HG03342 (cell line): ENCODE data around the gene CDC42SE1.
"Not testable (repeated sequence)": the region's sequence is repeated elsewhere in the genome, so short reads cannot be mapped to it uniquely, and the experiment has no call there.

Source experiments
- ATAC-seq: cut with Tn5 transposase; IDR thresholded peaks from one replicate; pipeline ENCODE4 v1.9.1; 2021; ENCODE audit warnings: mild to moderate bottlenecking, moderate library complexity; ENCODE audit not compliant: unreplicated experiment

The CDC42SE1 gene

GRCh38 chr1:151059109-151060006 lies at the start of gene CDC42SE1:
Gene CDC42SE1, minus strand, starts transcription at chr1:151059622. Its CDS starts 3,892 bp downstream, at chr1:151055730.
- ATAC-seq = peak; percentile 73

DNA sequence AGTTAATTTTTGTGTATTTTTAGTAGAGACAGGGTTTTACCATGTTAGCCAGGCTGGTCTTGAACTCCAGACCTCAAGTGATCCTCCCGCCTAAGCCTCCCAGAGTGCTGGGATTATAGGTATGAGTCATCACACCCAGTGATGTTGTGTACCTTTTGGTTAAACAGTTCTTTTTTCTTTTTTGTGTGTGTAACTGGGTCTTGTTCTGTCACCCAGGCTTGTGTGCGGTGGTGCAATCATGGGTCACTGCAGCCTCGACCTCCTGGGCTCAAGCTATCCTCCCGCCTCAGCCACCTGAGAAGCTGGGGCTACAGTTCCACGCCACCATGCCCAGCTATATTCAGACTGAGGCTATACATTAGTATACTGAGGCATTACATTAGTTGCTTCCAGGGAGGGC lies 48.9 kb upstream of the CDC42SE1 start:
- ATAC-seq = no peak

DNA sequence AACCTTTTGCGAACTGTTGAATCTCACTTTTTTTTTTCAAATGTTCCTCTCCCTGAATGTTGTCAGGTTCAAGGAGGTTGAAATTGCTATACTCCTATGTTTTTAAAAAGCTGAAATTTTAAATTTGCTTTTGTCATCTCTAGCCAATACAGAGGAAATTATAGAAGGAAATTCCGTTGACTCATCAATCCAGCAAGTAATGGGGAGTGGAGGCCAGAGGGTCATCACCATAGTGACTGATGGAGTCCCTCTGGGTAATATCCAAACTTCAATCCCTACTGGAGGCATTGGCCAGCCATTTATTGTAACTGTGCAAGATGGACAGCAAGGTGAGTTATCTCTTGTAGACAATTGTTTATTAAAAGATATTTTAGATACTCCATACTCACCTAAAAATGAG lies 47.5 kb upstream of the CDC42SE1 start:
- ATAC-seq = no peak

DNA sequence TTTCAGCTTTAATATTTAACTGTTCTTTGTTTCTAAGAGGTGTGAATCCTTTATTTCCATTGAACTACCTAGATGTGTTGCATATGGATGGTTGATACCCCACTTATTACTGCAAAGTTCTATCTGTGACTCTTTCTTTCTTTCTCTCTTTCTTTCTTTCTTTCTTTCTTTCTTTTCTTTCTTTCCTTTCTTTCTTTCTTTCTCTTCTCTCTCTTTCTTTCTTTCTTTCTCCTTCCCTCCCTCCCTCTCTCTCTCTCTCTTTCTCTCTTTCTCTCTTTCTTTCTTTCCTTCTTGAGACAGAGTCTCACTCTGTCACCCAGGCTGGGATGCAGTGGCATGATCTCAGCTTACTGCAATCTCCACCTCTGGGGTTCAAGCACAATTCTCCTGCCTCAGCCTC lies 45.2 kb upstream of the CDC42SE1 start:
- ATAC-seq = no peak

GRCh38 chr1:151098126-151098525 lies 38.7 kb upstream of the CDC42SE1 start:
- ATAC-seq = no peak

- not testable (repeated sequence) for ATAC-seq
These were observed 38.0 kb upstream of the CDC42SE1 start for GRCh38 chr1:151097426-151097825.

GRCh38 chr1:151085953-151086559 lies 26.6 kb upstream of the CDC42SE1 start:
- no peak for ATAC-seq

DNA sequence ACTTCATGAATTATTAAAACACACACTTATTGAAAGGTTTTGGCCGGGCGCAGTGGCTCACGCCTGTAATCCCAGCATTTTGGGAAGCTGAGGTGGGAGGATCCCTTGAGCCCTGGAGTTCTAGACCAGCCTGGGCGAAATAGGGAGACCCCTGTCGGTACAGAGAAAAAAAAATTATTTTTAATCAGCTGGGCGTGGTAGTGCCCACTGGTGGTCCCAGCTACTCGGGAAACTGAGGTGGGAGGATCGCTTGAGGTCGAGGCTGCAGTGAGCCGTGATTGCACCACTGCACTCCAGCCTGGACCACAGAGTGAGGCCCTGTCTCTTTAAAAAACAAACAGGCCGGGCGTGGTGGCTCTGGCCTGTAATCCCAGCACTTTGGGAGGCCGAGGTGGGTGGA lies 12.8 kb upstream of the CDC42SE1 start:
- ATAC-seq = no peak

DNA sequence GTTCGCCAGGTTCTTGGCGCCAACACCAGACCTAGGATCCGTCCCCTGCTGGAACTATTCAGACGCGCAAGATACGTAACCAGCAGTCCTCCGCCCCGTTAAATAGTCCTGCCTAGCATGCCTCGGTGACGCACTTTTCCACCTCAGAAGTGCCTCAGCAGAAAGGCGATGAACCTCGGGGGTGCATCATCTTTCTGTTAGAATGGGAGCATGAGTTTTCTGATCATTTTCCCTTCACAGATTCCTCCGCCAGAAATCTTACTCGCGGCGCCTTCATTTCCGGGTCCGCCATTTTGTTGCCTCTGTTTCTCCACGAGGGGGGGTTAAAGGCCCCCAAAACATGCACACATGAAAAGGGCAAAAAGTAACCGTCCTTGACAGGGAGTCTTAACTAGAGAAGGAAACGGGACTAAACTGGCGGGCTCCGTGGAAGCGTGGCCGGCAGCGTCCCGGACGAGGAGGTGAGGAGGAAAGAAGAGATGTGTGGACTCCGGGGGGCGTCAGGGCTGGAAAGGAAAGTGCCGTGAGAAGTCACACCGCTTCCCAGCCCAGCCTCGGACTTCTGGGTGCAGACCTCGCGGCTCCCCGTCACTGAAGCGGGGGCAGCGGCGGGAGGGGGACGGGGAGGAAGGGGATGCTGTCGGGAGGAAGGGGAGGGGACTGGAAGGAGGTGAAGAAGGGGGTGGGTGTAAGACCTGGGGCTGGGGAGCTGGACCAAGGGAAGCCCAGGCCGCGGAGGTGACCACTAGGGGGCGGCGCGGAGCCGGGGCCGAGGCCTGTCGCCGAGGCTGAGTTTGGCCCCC lies 11.3 kb upstream of the CDC42SE1 start, which contains the start of gene GABPB2:
Gene GABPB2, plus strand, starts transcription at position 288 of the 803 bp plus-strand sequence. CDS start 17,429 bp downstream, outside the sequence.
- ATAC-seq = peak; percentile 77

- ATAC-seq = no peak
These were observed 9.7 kb upstream of the CDC42SE1 start for GRCh38 chr1:151069103-151069486.

GRCh38 chr1:151067185-151067584 lies 7.8 kb upstream of the CDC42SE1 start:
- ATAC-seq = no peak

DNA sequence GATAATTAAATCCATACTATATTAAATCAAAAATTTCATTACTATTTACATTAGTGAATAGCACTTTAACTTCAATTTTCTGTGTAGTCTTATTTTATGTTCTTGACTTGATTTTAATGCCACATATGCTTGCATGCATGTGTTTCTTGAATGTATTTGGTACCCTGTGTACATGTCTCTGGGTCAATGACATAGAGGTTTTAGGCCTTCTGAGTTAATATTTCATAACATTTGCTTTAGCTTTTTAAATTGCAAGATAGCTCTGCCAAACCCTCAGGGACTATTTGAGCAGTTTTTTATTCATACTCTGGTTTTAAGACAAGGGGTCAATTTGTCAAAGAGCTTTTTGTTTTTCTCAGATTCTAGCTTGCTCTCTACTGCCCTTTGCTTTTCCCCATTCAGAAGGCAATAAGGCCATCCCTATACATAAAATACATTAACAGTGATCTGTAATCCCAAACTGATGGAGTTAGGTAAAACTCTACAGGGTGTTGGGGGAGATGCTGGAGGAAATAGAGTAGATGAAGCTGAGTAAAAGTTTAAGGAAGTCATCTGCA lies 5.7 kb upstream of the CDC42SE1 start:
- ATAC-seq = no peak

DNA sequence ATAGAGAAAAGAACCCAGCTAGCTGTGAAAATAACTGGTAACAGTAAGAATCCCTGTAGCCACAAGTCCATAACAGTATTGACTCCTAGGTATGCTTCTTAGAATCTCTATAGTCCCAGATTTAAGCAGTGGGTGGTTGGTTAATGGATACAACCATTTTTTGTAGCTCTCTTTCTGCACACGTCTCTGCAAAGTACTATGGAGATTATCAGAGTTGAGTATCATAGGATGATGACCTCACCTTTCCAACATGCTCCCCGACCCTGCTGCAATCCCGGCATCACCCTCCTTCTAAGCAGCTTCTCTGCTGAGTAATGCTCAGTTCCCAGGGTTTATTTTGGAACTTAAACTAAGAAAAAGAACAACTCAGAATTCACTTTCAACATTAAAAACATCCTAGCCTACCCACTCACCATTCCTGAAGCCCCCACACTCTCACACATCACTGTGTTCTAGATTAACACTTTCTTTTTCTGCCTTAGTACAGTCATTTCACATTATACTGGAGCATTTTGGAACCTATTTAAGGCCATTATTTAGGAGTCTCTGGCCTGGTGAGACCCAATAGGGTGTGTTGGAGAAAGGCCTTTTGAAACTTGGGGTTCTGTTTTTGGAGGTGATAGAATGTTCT lies 3.4 kb upstream of the CDC42SE1 start:
- no peak for ATAC-seq

GRCh38 chr1:151061704-151062103 lies 2.3 kb upstream of the CDC42SE1 start:
- no peak for ATAC-seq

DNA sequence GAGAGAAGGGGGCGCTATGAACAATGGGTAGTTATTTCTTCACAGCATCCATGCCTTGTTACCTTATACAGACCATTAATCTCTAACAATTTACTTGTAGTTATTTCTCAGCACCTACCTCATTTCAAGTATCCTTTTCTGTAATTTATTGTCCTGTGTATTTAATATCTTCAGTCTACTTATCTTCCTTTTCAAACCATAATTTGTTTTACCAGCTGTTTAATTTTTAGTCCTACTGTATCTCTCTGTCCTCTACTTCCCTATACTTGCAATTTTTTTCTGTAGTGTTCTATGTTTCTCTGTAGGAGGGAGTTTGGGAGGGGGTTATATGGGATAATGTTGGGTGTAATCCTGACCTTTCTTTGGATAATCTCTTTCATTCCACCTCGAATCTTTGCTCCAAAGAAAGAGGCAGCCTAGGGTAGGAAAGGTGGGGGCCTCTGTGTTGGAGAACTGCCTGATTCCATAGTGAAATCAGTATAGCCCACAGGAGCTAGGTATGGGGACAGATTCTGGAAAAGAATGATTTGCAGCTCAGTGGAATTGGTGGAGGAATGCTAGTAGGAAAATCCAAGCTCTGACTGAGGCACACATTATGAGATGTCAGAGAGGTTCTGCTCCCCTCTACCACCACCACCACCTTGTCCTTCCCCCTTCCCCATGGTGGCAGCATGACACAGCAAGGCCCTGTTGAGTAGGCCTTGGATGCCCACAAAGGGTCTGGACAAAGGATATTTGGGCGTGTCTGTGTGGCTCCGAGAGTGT lies 1.4 kb upstream of the CDC42SE1 start:
- ATAC-seq = no peak

- no peak for ATAC-seq
These were observed 710 bp upstream of the CDC42SE1 start, which contains the start of gene MLLT11 for GRCh38 chr1:151060007-151060656. Gene MLLT11, plus strand, starts transcription at chr1:151060397. Its CDS starts 6,828 bp downstream, at chr1:151067225.

GRCh38 chr1:151058692-151059091 lies 730 bp downstream of the CDC42SE1 start:
- no peak for ATAC-seq

DNA sequence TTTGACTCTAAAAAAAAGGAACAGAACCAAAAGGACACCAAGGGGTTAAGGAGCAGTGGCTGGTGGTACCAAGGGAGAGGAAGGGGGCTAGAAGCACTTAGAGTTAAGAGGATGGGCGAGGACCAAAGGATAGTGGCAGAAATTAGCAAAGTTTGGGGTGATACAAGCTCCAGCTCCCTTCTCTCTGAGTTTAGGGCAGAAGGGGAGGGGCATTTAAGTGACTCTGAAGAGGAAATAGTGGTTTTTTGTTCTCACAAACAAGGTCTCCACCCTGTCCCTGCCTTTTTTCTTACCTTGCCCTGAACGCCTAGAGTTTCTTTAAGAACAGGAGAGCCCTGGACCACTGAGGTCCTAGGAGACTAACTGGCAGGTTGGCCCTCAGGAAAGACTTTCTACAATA lies 3.3 kb downstream of the CDC42SE1 start:
- ATAC-seq = no peak

DNA sequence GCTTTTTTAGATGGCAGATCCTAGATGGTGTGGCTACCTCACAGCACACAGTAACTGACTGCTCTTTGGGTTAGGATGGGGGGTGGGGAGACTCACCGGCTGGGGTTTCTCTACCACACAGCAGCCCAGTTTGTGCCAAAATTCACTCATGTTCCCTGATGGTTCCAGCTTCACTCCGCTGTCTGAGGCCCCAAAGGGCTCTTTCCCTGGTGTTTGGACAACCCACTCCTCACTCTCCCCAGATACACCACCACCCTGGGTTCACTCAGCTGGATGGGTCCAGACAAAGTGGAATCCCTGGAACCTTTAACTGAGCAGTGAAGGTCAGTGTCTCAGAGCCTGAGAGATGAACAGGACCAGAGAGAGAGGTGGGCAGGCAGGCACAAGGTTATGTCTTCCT lies 3.8 kb downstream of the CDC42SE1 start:
- ATAC-seq = no peak
